Loucy (cell line): ENCODE measurements around the gene SEMA4C.

ENCODE experiments used
- CTCF ChIP-seq: fragments of 200-600 bp; sonication (generic); conservative IDR thresholded peaks from 2 replicates; pipeline ENCODE4 v1.5.1; 2014; ENCODE audit warnings: mild to moderate bottlenecking, antibody characterized with exemption, low read length
- EZH2phosphoT487 ChIP-seq: fragments of 200-600 bp; IDR thresholded peaks from 2 replicates; pipeline ENCODE4 v1.6.1; 2018; ENCODE audit warnings: antibody characterized with exemption, mild to moderate bottlenecking, moderate library complexity, borderline replicate concordance

DNA sequence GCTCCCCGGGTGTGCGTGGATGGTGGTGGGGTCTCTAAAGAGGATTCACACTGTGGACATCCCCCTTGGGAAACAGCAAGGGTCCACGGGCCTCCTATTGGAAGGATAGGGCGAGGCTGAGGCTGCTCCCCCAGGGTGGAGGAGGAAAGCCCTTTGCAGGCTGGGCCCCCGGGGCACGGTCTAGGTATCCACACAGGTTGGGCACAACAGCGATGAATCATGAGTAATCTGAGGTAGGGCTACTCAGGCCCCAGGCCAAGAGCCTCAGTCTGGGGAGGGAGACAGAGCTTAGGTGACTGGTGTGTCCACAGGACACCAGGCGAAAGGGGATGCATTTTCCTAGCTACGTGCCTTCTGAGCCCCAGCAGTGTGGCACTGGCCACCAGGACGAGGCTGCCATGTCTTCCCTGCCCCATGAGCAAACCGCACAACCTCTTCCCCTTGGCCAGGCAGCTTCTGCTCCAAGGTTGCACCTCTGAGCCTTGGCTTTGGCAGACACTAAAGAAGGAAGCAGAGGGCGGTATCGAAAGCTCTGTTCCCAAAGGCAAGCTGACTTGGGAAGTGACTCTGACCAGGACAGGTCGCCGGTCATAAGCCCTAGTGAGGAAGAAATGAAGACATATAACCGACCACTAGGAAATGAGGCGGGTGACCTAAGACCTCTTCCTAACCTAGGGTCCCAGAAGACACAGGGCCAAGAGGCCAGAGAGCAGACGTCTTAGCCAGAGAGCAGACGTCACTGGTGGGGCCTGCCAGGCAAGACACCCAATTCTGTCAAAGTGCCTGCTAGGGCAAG, 14.6 kb upstream of the SEMA4C start:
- TF ChIP-seq CTCF (no peak), EZH2phosphoT487 (no peak)
